Natural killer cell (primary cell): ENCODE measurements around the gene ZNRF3. TPM values are rescaled to one million over a fixed set of nuclear protein-coding genes. Genes with fewer than 3 reads are reported as not detected.

Experiments used
- ATAC-seq, 3 donors: fragments of 150-1000 bp in 2 of 3; fragments of 200-7000 bp in 1 of 3; cut with Tn5 transposase; 1 replicate in 1 of 3; 2 replicates in 2 of 3; pipeline ENCODE4 v1.10.0; 2021; ENCODE audit warnings: mild to moderate bottlenecking in 2 of 3, moderate library complexity in 2 of 3
- DNase-seq, 2 donors: peaks; one replicate each; pipeline versions ENCODE4 v3.0.0 to v3.0.0-alpha.2; 2013 to 2021; ENCODE audit warnings: mixed read lengths in 1 of 2
- H3K27ac ChIP-seq: one replicate; pipeline ENCODE4 v1.5.1; 2013; ENCODE audit warnings: mild to moderate bottlenecking, low read length
- H3K27me3 ChIP-seq: one replicate; pipeline ENCODE4 v1.6.1; 2013; ENCODE audit warnings: low read length; ENCODE audit not compliant: control insufficient read depth, insufficient read depth
- H3K36me3 ChIP-seq: one replicate; pipeline ENCODE4 v1.6.1; 2013; ENCODE audit warnings: low read length; ENCODE audit not compliant: control insufficient read depth, insufficient read depth
- H3K4me1 ChIP-seq: one replicate; pipeline ENCODE4 v1.6.1; 2013; ENCODE audit warnings: low read length; ENCODE audit not compliant: control insufficient read depth, insufficient read depth
- H3K4me3 ChIP-seq: one replicate; pipeline ENCODE4 v1.5.1; 2013; ENCODE audit warnings: low read length
- H3K9me3 ChIP-seq: one replicate; pipeline ENCODE4 v1.6.1; 2013; ENCODE audit warnings: low read length; ENCODE audit not compliant: control insufficient read depth, insufficient read depth
- H3K27ac Mint-ChIP-seq, 2 donors: one replicate each; pipeline ENCODE4 v1.8.0; 2022; ENCODE audit warnings: mild to moderate bottlenecking in 2 of 2, mixed read lengths in 2 of 2, moderate library complexity in 1 of 2
- H3K27me3 Mint-ChIP-seq, 2 donors: one replicate each; pipeline ENCODE4 v1.8.0; 2022; ENCODE audit warnings: low read depth in 2 of 2, mixed read lengths in 2 of 2
- H3K36me3 Mint-ChIP-seq: one replicate; pipeline ENCODE4 v1.8.0; 2022; ENCODE audit warnings: mixed read lengths
- H3K4me1 Mint-ChIP-seq, 2 donors: one replicate each; pipeline ENCODE4 v1.8.0; 2022; ENCODE audit warnings: mixed read lengths in 2 of 2
- H3K4me3 Mint-ChIP-seq: one replicate; pipeline ENCODE4 v1.8.0; 2022; ENCODE audit warnings: mild to moderate bottlenecking, moderate library complexity, mixed read lengths
- H3K9me3 Mint-ChIP-seq, 2 donors: one replicate each; pipeline ENCODE4 v1.8.0; 2022; ENCODE audit warnings: mixed read lengths in 2 of 2
- WGBS: methylation state at CpG from one replicate; pipeline ENCODE4 v1.1.7; 2013; ENCODE audit warnings: missing lambda C conversion rate; ENCODE audit not compliant: insufficient coverage; 5-methylcytosine and 5-hydroxymethylcytosine counted together
- intact Hi-C: fragments of 100-400 bp; cut with micrococcal nuclease; formaldehyde crosslinking; loops from one replicate; pipeline ENCODE4 v1.14.2; 2022
- total RNA-seq, 4 donors: library from RNA; stranded (reverse); fragments of 120-200 nt in 1 of 4; gene quantifications; one replicate each; pipeline versions ENCODE4 v1.2.3 to v1.2.4, GENCODE V29; 2013 to 2022
- TF ChIP-seq, protein P1 (sequence below): fragments of 200-600 bp; IDR thresholded peaks from one replicate; pipeline ENCODE4 v1.8.0; 2022; ENCODE audit warnings: antibody characterized with exemption

ZNRF3 gene
- total RNA-seq, 3 donors from 2014 or later (not counting 1 experiment from before 2014, with no cell fraction given), result 0.23 to 0.34 (median 0.33) TPM

GRCh38 chr22:28980326-28980725 lies 97.0 kb downstream of the ZNRF3 start:
- DNase-seq, result no peak
- no peak overlapping the region for H3K27ac ChIP-seq
- TF ChIP-seq, protein P1, sequence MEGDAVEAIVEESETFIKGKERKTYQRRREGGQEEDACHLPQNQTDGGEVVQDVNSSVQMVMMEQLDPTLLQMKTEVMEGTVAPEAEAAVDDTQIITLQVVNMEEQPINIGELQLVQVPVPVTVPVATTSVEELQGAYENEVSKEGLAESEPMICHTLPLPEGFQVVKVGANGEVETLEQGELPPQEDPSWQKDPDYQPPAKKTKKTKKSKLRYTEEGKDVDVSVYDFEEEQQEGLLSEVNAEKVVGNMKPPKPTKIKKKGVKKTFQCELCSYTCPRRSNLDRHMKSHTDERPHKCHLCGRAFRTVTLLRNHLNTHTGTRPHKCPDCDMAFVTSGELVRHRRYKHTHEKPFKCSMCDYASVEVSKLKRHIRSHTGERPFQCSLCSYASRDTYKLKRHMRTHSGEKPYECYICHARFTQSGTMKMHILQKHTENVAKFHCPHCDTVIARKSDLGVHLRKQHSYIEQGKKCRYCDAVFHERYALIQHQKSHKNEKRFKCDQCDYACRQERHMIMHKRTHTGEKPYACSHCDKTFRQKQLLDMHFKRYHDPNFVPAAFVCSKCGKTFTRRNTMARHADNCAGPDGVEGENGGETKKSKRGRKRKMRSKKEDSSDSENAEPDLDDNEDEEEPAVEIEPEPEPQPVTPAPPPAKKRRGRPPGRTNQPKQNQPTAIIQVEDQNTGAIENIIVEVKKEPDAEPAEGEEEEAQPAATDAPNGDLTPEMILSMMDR, result no peak
- Mint-ChIP-seq H3K9me3 (no peaks in the 10 kb centered on the region), H3K4me3 (no peak overlapping the region), H3K27ac (no peak overlapping the region), H3K27me3 (peaks cover 40 to 70% of the 10 kb centered on the region in 2 donors), H3K4me1 (peaks cover 5 to 19% of the 10 kb centered on the region in 2 donors), H3K36me3 (no peaks in the 10 kb centered on the region)
- H3K9me3 ChIP-seq, result no peaks in the 10 kb centered on the region
- peaks cover 2% of the 10 kb centered on the region for H3K4me1 ChIP-seq
- ATAC-seq, result no peak
- no peaks in the 10 kb centered on the region for H3K36me3 ChIP-seq
- intact Hi-C loops, result no loop called here
- H3K4me3 ChIP-seq, result no peak overlapping the region
- peaks cover 8% of the 10 kb centered on the region for H3K27me3 ChIP-seq

- TF ChIP-seq, protein P1, result no peak
- DNase-seq (no peak), ATAC-seq (no peak)
- Histone ChIP-seq H3K9me3 (no peaks in the 10 kb centered on the region), H3K4me3 (no peak overlapping the region), H3K27me3 (peaks cover 6% of the 10 kb centered on the region), H3K36me3 (no peaks in the 10 kb centered on the region), H3K4me1 (peaks cover 2% of the 10 kb centered on the region), H3K27ac (no peak overlapping the region)
- Mint-ChIP-seq H3K27me3 (peaks cover 35 to 66% of the 10 kb centered on the region in 2 donors), H3K27ac (no peak overlapping the region), H3K4me1 (peaks cover 5 to 19% of the 10 kb centered on the region in 2 donors), H3K36me3 (no peaks in the 10 kb centered on the region), H3K9me3 (no peaks in the 10 kb centered on the region), H3K4me3 (no peak overlapping the region)
- intact Hi-C loops, result no loop called here
- 91% methylated on average over 14 of the region's 14 CpGs for WGBS
Measured at GRCh38 chr22:28981818-28982499, 98.6 kb downstream of the ZNRF3 start.

GRCh38 chr22:28983190-28983589 lies 99.8 kb downstream of the ZNRF3 start:
- no peak overlapping the region for H3K27ac ChIP-seq
- Mint-ChIP-seq H3K36me3 (no peaks in the 10 kb centered on the region), H3K27me3 (peaks cover 26 to 54% of the 10 kb centered on the region in 2 donors), H3K4me1 (peaks cover 5 to 15% of the 10 kb centered on the region in 2 donors), H3K9me3 (no peaks in the 10 kb centered on the region), H3K4me3 (no peak overlapping the region), H3K27ac (no peak overlapping the region)
- H3K9me3 ChIP-seq, result no peaks in the 10 kb centered on the region
- ATAC-seq, result no peak
- no peak overlapping the region for H3K4me3 ChIP-seq
- H3K27me3 ChIP-seq, result peaks cover 3% of the 10 kb centered on the region
- TF ChIP-seq, protein P1, result no peak
- intact Hi-C loops, result no loop called here
- 92% methylated on average over 7 of the region's 7 CpGs for WGBS
- DNase-seq, result no peak
- H3K36me3 ChIP-seq, result no peaks in the 10 kb centered on the region
- H3K4me1 ChIP-seq, result peaks cover 2% of the 10 kb centered on the region
